NCI-H1417 treated with DMSO at 0.1 percent for 48 hours (cell line): ENCODE measurements around the gene SETX.
"Not testable (repeated sequence)": the region's sequence is repeated elsewhere in the genome, so short reads cannot be mapped to it uniquely, and the experiment has no call there.

Experiments used
- DNase-seq: peaks from one replicate; lab custom pipeline; 2025; lab: John Stamatoyannopoulos, UW

SETX gene

GRCh38 chr9:132283165-132283564, 71.6 kb downstream of the SETX start:
- no peak for DNase-seq

DNA sequence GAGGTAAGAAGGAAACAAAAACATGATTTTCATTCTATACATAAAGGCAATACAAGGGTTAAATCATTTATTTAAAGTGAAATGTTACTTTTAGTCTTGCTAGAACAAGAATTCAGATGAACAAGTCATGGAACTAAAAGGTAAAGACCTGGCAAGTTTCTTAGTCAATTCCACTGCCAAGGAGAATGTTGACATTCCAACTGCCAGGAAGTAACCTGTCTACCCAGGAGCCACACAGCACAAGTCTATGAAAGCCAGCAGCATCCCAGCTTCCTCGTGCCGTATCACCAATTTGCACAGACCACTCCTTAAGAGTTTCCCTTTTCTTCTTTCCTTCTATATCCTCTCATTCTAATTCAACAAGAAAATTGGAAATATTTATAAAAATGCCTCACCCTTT, 79.9 kb downstream of the SETX start:
- DNase-seq, result no peak

GRCh38 chr9:132269704-132270516, 84.9 kb downstream of the SETX start:
- not testable (repeated sequence) for DNase-seq

DNA sequence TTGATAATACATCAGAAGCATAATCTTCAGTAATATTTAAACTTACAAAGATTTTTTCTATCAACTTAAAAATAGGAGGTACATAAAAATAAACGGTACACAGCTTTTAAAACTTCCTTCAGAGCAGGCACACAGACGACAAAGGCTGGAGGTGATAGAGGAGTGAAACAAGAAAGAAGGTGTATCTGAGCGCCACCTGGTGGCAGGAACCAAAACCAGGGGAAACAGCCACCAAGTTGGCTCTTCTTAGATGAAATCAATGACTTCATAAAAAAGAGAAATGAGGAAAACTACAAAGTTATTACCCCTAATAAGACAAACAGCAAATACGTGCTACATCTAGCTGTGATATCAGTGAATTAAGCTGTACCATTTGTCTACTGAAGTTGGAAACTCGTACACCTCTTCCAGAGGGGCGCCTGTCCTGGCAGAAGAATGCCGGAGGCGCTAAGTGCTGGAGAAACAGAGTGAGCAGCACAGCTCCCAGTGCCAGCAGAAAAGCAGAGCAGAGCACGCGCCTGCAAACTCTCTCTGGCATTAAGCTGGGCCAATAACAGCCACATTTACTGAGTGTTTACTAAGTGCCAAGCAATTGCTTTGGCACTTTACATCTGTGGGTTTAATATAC, 85.9 kb downstream of the SETX start:
- peak; percentile 38 for DNase-seq

DNA sequence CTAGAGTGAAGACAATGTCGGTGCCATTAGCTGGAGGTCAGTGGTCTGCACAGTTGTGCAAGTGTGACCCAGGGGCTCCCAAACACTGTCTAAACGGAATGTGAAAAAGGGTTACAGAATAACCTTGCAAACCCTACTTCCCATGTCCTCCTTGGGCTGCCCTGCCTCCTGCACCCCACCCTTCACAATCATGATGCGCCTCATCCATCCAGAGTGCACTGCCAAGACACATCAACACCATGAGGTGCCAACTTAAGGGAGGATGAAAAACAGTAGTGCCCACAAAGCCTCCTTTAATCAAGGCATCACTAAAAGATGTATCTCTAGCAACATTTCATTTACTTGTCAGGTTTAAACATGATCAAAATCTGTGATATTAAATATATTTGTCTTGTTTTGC, 87.1 kb downstream of the SETX start:
- no peak for DNase-seq

DNA sequence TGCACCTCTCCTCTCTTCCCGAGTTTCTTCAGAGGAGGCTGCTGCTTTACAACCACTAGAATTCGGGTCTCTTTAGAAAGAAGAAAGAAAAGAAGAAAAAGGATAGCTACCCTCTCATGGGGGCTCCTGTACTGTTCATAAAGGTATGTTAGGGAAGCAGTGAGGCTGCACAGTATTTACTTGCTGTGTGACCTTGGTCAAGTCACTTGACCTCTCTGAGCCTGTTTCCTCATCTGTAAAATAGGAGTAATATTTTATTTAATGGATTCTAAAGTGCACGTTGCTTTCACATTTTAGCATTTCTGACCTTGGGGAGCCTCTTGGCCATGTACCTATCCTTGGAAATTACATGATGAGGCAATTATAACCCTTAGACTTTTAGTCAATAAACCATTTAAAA, 88.8 kb downstream of the SETX start:
- DNase-seq, result no peak

- no peak for DNase-seq
Observed at GRCh38 chr9:132260846-132261245, 93.9 kb downstream of the SETX start.

DNA sequence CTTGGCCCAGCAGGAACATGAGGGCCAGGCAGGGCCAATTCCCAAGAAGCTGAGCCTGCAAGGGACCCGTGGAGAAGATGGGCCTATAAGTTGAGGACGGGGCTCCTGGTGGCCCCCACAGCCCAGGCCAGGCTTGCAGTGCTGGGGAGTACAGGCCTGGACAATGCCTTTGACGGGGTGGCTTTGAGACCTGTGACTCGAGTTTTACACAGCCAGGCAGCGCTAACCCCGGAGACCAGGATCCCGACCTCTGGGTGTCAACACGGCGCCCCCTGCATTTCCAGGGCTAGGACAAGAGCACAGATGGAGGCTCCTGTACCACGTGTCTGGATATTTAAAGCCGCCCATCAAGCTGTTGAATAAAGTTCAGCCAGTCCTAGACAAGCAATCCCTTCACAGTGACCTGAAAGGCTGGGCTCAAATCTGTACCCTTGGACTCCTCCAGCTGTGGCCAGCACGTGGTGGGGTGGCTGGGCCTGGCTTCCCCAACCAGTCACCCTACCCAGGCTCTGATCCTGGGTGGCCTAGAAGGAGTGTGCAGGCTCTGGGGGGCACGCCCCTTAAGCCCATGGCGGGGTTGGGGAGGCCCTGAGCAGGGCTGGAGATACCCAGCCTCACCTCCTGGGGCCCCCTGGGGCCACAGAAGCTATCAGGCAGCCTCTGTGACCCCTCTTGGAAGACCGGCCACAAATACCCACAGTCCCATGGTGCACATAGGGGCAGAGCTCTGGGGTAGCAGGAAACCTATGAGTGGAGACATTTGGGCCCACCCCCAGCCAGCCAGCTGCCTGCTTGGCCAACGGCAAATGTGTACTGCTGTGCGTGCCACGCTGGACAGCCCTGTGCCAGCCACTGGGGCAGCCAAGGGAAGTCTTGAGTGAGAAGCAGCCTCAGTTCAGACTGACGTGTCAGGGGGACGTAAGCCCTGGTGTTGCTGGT, 104.2 kb downstream of the SETX start:
- no peak for DNase-seq

DNA sequence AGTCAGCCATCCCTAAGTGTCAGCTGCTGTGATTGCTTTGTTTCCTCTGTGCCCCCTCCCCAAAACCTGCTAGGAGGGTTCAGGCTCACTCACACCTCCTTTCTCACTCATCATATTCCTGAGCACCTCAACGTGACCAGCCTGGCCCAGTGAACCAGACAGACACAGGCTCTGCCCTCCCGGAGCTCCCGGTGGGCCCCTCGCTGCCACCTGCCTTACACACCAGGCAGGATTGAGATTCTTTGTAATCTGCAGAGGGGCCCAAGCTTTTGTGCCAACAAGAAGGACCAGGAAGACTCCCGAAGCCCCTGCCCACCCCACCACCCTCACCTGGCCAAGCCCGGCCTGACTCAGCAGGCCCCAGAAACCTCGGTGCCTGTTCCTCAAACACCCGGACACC, 105.1 kb downstream of the SETX start:
- DNase-seq, result no peak

GRCh38 chr9:132249123-132249522, 105.7 kb downstream of the SETX start:
- DNase-seq, result no peak

GRCh38 chr9:132247942-132248341, 106.8 kb downstream of the SETX start:
- no peak for DNase-seq

DNA sequence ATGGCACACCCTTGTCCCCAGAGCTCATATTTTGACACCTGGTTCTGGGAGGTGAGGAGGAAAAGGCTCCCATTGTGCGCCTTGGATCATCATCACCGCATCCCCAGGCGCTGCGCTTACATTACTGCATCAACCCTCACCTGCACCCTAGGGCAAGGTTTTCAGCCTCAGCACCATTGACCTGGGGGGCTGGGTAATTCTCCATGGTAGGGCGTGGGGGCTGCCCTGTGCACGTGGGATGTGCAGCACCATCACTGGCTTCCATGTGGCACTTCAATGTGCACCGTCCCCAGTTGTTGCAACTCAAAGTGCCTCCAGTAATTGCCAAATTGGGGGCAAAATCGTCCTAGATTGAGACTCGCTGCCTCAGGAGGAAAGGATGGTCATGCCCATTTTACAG, 109.3 kb downstream of the SETX start:
- DNase-seq, result no peak

- DNase-seq, result no peak
Observed at GRCh38 chr9:132244582-132245455, 110.0 kb downstream of the SETX start.

GRCh38 chr9:132243156-132244074, 111.4 kb downstream of the SETX start:
- no peak for DNase-seq

DNA sequence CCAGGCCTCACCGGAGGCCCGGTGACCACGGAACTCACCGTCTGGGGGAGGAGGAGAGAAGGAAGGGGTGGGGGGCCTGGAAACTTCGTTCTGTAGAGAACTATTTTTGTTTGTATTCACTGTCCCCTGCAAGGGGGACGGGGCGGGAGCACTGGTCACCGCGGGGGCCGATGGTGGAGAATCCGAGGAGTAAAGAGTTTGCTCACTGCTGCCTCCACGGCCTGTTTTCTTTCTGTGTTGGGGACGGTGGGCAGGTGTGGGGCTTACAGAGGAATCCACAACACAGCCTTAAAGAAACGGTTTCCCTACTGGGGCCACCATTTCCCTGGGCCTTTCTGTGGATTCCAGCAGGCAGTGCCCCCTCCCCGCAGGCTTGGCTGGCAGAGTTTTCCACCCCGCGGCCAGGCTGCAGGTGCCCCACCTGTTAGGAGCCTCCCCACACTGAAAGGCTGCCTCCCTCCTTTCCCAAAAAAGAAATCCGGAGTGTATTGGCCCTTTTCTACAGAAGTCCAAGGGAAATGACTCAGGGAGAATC, 112.1 kb downstream of the SETX start:
- no peak for DNase-seq

GRCh38 chr9:132241840-132242620, 112.8 kb downstream of the SETX start:
- DNase-seq, result no peak

GRCh38 chr9:132241483-132241839, 113.3 kb downstream of the SETX start:
- no peak for DNase-seq

- peak; percentile 48 for DNase-seq
Observed at GRCh38 chr9:132240841-132241482, 113.8 kb downstream of the SETX start.
